CD4-positive, alpha-beta T cell (primary cell): Measurements from ENCODE around the gene EEF1AKMT3. TPM values are rescaled to one million over a fixed set of nuclear protein-coding genes. Genes with fewer than 3 reads are reported as not detected.

Experiments used
- ATAC-seq: fragments of 200-7000 bp; cut with Tn5 transposase; one replicate; pipeline ENCODE4 v1.10.0; 2022; ENCODE audit warnings: mild to moderate bottlenecking; ENCODE audit not compliant: poor library complexity
- CTCF ChIA-PET: fragments of 350-600 bp; sonication (Branson Sonifier 250); formaldehyde crosslinking; loops from one replicate; lab custom pipeline; 2021; ENCODE audit warnings: antibody characterized with exemption, inconsistent platforms; lab: Charles Lee
- POLR2A ChIA-PET: fragments of 350-600 bp; sonication (Branson Sonifier 250); formaldehyde crosslinking; loops from one replicate; lab custom pipeline; 2021; ENCODE audit warnings: antibody characterized with exemption, inconsistent platforms; lab: Charles Lee
- DNase-seq, 14 experiments: peaks; one replicate each; pipeline ENCODE4 v3.0.0-alpha.2; 2013 to 2020; ENCODE audit warnings: mixed read lengths in 2 of 14
- H3K27ac ChIP-seq, 2 donors: one replicate each; pipeline versions ENCODE4 v1.5.1 to v1.7.0; 2013; ENCODE audit warnings: low read length in 2 of 2, low read depth in 1 of 2, mild to moderate bottlenecking in 1 of 2
- H3K27me3 ChIP-seq, 2 experiments: 1 replicate in 1 of 2; 2 replicates in 1 of 2; pipeline versions ENCODE4 v1.6.1 to v1.7.0; 2013; ENCODE audit warnings: low read length in 2 of 2, control low read depth in 1 of 2, mild to moderate bottlenecking in 1 of 2, moderate library complexity in 1 of 2; ENCODE audit not compliant: insufficient read depth in 2 of 2, control insufficient read depth in 1 of 2
- H3K36me3 ChIP-seq: one replicate; pipeline ENCODE4 v1.6.1; 2013; ENCODE audit warnings: low read length, control low read depth; ENCODE audit not compliant: insufficient read depth
- H3K4me1 ChIP-seq: one replicate; pipeline ENCODE4 v1.6.1; 2013; ENCODE audit warnings: low read length, control low read depth; ENCODE audit not compliant: insufficient read depth
- H3K4me3 ChIP-seq: one replicate; pipeline ENCODE4 v1.5.1; 2013; ENCODE audit warnings: mild to moderate bottlenecking, low read length, moderate library complexity
- H3K9me3 ChIP-seq, 2 experiments: 1 replicate in 1 of 2; 2 replicates in 1 of 2; pipeline versions ENCODE4 v1.6.1 to v1.7.0; 2013; ENCODE audit warnings: low read length in 2 of 2, mild to moderate bottlenecking in 2 of 2, control low read depth in 1 of 2, moderate library complexity in 1 of 2; ENCODE audit not compliant: control insufficient read depth in 1 of 2, insufficient read depth in 1 of 2
- H3K27ac Mint-ChIP-seq: one replicate; pipeline ENCODE4 v1.8.0; 2020; ENCODE audit warnings: mixed read lengths
- H3K27me3 Mint-ChIP-seq: one replicate; pipeline ENCODE4 v1.8.0; 2021; ENCODE audit warnings: mixed read lengths
- H3K36me3 Mint-ChIP-seq: one replicate; pipeline ENCODE4 v1.8.0; 2021; ENCODE audit warnings: low read depth, mixed read lengths
- H3K4me1 Mint-ChIP-seq: one replicate; pipeline ENCODE4 v1.8.0; 2021; ENCODE audit warnings: low read depth, mixed read lengths
- H3K4me3 Mint-ChIP-seq: one replicate; pipeline ENCODE4 v1.8.0; 2020; ENCODE audit warnings: mild to moderate bottlenecking, mixed read lengths
- H3K9me3 Mint-ChIP-seq: one replicate; pipeline ENCODE4 v1.8.0; 2020; ENCODE audit warnings: mixed read lengths
- CTCF ChIP-seq: fragments of 200-600 bp; IDR thresholded peaks from one replicate; pipeline ENCODE4 v1.8.0; 2022; ENCODE audit warnings: antibody characterized with exemption, mild to moderate bottlenecking
- intact Hi-C, 2 experiments: fragments of 100-400 bp; cut with DNase I in 1 of 2; cut with micrococcal nuclease in 1 of 2; formaldehyde crosslinking; loops; one replicate each; pipeline versions ENCODE4 v1.15.1 to v1.9.0; 2023 to 2025; cut with DNase I, micrococcal nuclease
- total RNA-seq, 174 experiments: library from RNA in 2 of 174; stranded (reverse) in 2 of 174; gene quantifications; one replicate each; pipeline ENCODE4 v1.2.3 and lab custom pipeline; 2021 to 2026

EEF1AKMT3 gene
- total RNA-seq, 2 experiments from 2014 or later = 1.1 to 1.4 TPM

GRCh38 chr12:57760347-57760982 lies 11.9 kb upstream of the EEF1AKMT3 start:
- no peak overlapping the region for H3K27ac ChIP-seq
- intact Hi-C loops = no loop called here
- peaks cover 8 to 13% of the 10 kb centered on the region in 2 experiments for H3K27me3 ChIP-seq
- peaks cover 24% of the 10 kb centered on the region for H3K27me3 Mint-ChIP-seq
- no peak for TF ChIP-seq CTCF
- H3K36me3 ChIP-seq = peaks cover 17% of the 10 kb centered on the region
- no peak overlapping the region for H3K4me3 Mint-ChIP-seq
- CTCF ChIA-PET = no interaction called here
- DNase-seq (no peak), ATAC-seq (no peak)
- POLR2A ChIA-PET = interaction anchor here (0.7 to 2.6 kb wide), 4 partner anchors 12 to 136 kb away, joined by 3 to 7 read pairs (median 4); partner anchors contain the start of genes EEF1AKMT3, METTL1 and OS9
- peaks cover 35% of the 10 kb centered on the region for H3K4me1 ChIP-seq
- no peaks in the 10 kb centered on the region for H3K9me3 ChIP-seq
- no peaks in the 10 kb centered on the region for H3K9me3 Mint-ChIP-seq
- H3K27ac Mint-ChIP-seq = no peak overlapping the region
- H3K4me3 ChIP-seq = no peak overlapping the region
- H3K4me1 Mint-ChIP-seq = peaks cover 51% of the 10 kb centered on the region
- peaks cover 33% of the 10 kb centered on the region for H3K36me3 Mint-ChIP-seq

GRCh38 chr12:57761391-57761998 lies 10.9 kb upstream of the EEF1AKMT3 start:
- Histone ChIP-seq H3K36me3 (peaks cover 17% of the 10 kb centered on the region), H3K9me3 (peaks cover 0 to 5% of the 10 kb centered on the region in 2 experiments), H3K27me3 (peaks cover 19 to 23% of the 10 kb centered on the region in 2 experiments), H3K4me1 (peaks cover 38% of the 10 kb centered on the region), H3K4me3 (no peak overlapping the region), H3K27ac (no peak overlapping the region)
- no peak overlapping the region for H3K27ac Mint-ChIP-seq
- no peak for DNase-seq
- no peak for ATAC-seq
- H3K9me3 Mint-ChIP-seq = no peaks in the 10 kb centered on the region
- ChIA-PET POLR2A (interaction anchor here (1.3 to 2.6 kb wide), 2 partner anchors 22 to 135 kb away, joined by 3 to 7 read pairs; partner anchors contain the start of gene TSFM), CTCF (no interaction called here)
- TF ChIP-seq CTCF = no peak
- intact Hi-C loops = no loop called here
- H3K36me3 Mint-ChIP-seq = peaks cover 27% of the 10 kb centered on the region
- H3K4me3 Mint-ChIP-seq = no peak overlapping the region
- H3K27me3 Mint-ChIP-seq = peaks cover 32% of the 10 kb centered on the region
- peaks cover 53% of the 10 kb centered on the region for H3K4me1 Mint-ChIP-seq

- no peak overlapping the region for H3K27ac ChIP-seq
- H3K9me3 ChIP-seq = peaks cover 0 to 10% of the 10 kb centered on the region in 2 experiments
- Mint-ChIP-seq H3K4me3 (no peak overlapping the region), H3K36me3 (peaks cover 21% of the 10 kb centered on the region), H3K27me3 (peaks cover 35% of the 10 kb centered on the region), H3K4me1 (peaks cover 52% of the 10 kb centered on the region), H3K9me3 (no peaks in the 10 kb centered on the region), H3K27ac (no peak overlapping the region)
- H3K36me3 ChIP-seq = peaks cover 17% of the 10 kb centered on the region
- DNase-seq (no peak), ATAC-seq (no peak)
- H3K4me3 ChIP-seq = no peak overlapping the region
- ChIA-PET POLR2A (interaction anchor here (1.3 kb wide), 1 partner anchor 21 kb away, joined by 3 read pairs; the partner anchor contains the start of gene TSFM), CTCF (no interaction called here)
- H3K4me1 ChIP-seq = peaks cover 36% of the 10 kb centered on the region
- peaks cover 27 to 28% of the 10 kb centered on the region in 2 experiments for H3K27me3 ChIP-seq
- intact Hi-C loops = no loop called here
- no peak for TF ChIP-seq CTCF
Observed at GRCh38 chr12:57762463-57762862, 10.0 kb upstream of the EEF1AKMT3 start.
